GM18519 (cell line): ENCODE measurements around the gene OR2B2.

Experiments used
- ATAC-seq: cut with Tn5 transposase; IDR thresholded peaks from one replicate; pipeline ENCODE4 v1.9.1; 2021; ENCODE audit warnings: mild to moderate bottlenecking, moderate library complexity; ENCODE audit not compliant: unreplicated experiment, low FRiP score

The OR2B2 gene

GRCh38 chr6:27868311-27868710, 43.9 kb downstream of the OR2B2 start:
- no peak for ATAC-seq

DNA sequence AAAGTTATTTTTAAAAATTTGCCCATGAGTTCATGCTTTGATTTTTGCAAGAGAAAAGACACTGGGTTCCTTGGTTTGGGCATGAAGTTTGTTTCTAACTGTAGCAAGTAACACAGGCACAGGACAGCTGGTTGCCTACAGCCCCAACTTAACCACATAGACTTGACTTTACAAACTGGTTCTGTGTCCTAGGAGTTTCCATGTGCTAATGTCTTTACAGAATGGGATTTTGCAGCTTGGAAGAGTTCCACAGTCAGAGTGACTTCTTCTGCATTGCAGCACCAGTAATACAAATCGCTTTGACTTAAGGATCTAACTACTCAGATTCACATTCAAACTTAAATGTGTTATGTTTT, 44.3 kb downstream of the OR2B2 start:
- ATAC-seq = no peak

DNA sequence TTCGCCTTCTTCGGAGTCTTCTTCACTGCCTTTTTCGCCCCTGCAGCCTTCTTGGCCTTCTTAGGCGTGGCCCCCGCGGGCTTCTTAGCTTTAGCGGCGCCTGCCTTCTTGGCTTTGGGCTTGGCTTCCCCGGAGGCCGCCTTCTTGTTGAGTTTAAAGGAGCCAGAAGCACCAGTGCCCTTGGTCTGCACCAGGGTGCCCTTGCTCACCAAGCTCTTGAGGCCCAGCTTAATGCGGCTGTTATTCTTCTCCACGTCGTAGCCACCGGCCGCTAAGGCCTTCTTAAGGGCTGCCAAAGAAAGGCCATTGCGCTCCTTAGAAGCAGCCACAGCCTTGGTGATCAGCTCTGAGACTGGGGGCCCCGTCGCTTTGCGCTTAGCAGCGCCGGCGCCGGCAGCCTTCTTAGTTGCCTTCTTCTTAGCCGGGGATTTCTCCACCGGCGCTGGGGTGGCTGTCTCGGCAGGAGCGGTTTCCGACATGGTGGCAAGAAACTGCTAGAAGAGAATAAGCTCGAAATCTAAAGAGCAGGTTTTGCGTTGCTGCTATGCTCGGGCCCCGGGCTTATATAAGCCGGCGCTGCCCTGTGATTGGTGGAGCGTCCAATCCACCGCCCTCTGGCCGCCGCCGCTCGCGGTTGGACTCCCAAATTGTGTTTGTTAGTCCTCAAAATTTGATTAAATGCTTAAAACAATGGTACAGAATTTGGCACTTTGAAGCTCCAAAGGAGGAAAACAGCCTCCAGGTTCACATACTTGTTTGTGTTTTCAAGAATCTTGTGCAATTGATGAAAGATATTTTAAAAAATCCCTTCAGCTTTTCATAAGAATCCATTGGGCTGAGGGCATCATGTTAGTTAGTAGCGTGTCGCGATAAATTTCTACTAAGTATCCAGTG, 44.9 kb downstream of the OR2B2 start:
- no peak for ATAC-seq

GRCh38 chr6:27866357-27867050, 45.7 kb downstream of the OR2B2 start:
- no peak for ATAC-seq

DNA sequence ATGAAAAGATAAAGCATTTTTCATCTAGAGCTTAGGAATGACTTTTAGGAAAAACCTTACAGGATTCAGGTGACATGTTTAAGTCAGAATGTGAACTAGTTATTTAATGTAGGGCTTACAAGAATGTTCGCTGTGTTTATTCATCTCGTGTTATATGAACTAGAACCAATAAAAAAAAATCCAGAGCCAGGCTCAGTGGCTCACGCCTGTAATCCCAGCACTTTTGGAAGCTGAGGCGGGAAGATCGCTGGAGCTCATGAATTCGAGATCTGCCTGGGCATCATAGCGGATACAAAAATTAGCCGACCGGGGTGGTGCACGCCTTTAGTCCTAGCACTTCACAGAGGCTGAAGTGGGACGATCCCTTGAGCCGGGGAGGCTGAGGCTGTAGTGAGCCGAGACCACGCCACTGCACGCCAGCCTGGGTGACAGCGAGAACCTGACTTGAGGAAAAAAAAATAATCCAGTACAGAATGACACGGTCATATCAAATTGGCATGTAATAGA, 46.3 kb downstream of the OR2B2 start:
- no peak for ATAC-seq

GRCh38 chr6:27864906-27865849, 47.0 kb downstream of the OR2B2 start:
- ATAC-seq = peak; percentile 44

GRCh38 chr6:27863962-27864905, 48.0 kb downstream of the OR2B2 start:
- no peak for ATAC-seq

GRCh38 chr6:27862396-27863066, 49.7 kb downstream of the OR2B2 start:
- ATAC-seq = no peak

- no peak for ATAC-seq
These were observed 50.3 kb downstream of the OR2B2 start for GRCh38 chr6:27861861-27862260.

DNA sequence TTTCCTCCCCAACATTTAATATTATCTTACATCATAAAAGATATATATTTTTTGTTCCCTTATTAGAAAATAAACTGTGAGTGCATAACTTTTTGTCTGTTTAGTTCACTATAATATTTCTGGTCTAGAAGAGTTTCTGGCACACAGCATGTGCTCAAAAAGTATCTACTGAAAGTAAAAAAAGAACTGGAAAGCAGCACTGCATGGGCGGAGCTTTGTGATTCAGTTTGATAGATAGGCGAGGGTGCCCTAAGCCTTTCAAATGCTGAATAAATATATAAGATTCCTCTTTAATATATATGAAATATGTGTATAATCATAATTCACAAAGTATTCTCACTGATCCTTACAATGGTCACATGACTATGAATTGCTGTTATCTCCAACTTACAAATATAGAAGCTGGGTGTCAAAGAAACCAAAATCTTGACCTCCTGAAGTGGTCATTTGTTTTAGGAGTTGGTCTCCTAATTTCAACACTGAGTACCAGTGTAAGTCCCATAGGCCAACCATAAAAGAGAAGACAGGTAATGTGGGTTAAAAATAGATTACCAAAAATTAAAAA, 50.8 kb downstream of the OR2B2 start:
- no peak for ATAC-seq
